CD4-positive, alpha-beta T cell treated with Interferon gamma for 1 hour (primary cell): ENCODE data around the gene NIFK.
"Not testable (repeated sequence)": the region's sequence is repeated elsewhere in the genome, so short reads cannot be mapped to it uniquely, and the experiment has no call there.

Experiments used
- DNase-seq: peaks from one replicate; pipeline ENCODE4 v3.0.0-alpha.2; 2020

The NIFK gene

DNA sequence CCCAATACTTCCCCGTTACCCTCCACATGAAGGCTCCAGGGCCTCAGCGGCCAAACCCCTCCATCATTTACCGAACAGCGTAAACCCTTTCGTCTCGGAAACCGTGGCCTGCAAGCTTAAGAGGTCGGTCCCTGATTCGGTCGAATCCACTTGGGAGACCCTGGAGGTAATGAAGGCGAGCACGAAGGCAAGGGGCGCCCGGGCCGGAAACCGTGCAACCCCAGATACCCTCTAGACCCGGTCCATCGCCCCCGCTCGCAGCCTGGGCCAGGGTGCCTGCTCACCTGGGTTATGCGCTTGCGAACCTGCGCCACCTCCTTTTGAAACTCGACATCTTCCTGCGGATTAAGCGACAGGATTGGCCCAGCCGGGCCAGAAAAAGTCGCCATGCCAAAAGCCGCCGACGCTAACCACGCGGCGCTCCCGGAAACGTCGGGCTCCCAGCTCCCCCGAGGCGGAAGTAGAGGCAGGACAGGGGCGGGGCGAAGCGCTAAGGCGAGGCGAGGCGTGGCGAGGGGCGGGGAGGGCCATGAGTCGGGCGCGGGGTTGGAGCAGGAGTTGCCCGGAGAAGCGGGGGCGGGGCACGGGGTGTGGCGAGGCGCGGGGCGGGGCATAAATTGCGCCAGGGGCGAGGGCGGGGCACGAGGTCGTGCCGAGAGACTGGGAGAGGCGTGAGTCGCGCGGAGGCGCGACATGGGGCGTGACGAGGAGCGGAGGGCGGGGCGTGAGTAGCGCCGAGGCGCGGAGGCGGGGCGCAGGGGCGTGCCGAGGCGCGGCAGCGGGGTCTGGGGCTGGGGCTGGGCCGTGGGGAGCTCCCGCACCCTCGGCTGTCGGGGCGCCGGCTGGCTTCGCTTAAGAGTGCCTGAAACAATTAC lies at the start of gene NIFK:
TSS of gene NIFK (minus strand) at position 414 of the 875 bp plus-strand sequence. CDS start at position 389, 25 bp downstream.
- DNase-seq: peak; percentile 99

DNA sequence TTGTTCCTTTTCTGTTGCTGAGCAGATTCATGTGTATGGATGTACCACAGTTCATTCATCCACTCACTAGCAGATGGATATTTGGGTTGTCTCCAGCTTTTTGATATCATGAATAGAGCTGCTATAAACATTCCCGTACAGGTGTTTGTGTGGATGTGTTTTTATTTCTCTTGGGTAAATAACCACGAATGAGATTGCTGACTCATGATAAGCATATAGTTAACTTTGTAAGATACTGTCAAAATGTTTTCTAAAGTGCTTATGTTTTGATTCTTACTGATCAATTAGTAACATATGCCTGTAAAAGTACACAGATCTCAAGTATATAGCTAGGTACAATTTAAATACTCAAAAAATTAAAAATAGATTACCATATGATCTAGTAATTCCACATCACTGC lies 46.5 kb upstream of the NIFK start:
- DNase-seq: no peak

DNA sequence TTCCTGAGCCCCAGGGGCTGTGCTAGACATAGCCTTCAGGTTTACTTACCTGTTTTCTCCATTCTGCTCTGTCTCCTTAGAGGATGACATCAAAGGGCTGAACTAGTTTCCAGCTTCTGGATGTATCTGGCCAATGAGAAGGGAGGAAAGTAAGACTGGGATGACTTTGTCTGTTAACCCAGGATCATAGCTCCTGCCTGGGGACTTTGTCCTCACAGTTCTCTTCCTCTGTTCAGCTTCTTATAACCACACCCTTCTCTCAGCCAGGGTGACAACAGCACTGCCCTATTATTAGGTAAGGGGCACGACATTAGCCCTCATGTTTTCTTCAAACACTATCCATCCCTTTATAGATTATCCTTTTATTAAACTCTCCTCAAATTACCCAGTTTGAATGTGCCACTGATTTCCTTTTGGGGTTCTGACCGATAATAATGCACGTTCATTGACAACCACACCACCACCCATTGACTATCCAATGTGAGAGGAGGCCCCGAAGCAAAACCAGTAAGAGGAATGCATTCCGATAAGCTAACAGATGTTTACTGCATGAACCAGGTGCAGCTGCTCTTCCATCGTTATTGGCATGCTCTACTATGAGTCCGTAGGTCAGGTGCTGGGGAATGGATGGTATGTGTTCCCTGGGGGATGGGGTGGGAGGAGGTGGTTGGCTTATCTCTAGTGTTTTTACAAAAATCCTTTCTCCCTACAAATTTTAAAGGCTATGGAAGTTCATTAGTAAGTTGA lies 42.2 kb upstream of the NIFK start:
- DNase-seq: no peak

DNA sequence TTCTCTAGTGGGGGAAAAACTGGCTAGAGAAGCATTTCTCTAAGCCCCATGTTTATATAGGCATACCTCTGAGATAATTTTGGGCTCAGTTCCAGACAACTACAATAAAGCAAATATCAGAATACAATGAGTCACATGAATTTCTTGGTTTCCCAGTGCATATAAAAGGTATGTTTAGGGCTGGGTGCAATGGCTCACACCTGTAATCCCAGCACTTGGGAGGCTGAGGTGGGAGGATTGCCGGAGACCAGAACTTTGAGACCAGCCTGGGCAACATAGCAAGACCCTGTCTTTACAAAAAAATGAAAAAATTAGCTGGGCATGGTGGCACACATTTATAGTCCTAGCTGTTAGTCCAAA lies 41.0 kb upstream of the NIFK start:
- DNase-seq: no peak

DNA sequence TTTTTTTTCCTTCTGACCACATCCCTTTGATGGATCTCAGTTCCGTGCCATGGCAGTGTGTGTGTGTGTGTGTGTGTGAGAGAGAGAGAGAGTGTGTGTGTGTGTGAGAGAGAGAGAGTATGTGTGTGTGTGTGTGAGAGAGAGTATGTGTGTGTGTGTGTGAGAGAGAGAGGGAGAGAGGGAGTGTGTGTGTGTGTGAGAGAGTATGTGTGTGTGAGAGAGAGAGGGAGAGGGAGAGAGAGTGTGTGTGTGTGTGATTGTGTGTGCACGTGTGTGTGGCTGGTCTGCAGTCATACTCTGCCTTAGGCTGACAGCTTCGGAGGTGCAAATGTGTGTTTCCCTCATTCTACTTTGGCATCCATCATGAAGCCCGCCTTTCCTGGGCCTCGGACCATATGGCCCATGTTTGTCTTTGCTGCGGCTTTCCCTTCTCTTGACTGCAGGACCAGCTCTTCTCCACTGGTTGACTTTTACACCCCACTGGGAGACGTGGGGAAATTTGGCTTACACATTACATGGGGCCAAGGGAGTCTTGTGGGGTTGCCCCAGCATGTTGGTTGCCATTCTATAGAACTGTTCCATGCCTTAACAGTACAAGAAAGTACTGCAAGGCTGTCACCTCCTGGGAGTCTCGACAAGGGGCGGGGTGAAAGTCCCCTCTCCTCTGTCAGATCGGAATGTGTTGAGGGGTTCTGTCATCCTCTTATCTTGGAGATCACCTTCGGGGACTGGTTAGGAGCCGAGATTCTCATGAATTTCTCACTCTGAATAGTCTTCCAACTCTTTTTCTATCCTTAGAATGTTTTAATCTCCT lies 40.4 kb upstream of the NIFK start:
- no peak for DNase-seq

DNA sequence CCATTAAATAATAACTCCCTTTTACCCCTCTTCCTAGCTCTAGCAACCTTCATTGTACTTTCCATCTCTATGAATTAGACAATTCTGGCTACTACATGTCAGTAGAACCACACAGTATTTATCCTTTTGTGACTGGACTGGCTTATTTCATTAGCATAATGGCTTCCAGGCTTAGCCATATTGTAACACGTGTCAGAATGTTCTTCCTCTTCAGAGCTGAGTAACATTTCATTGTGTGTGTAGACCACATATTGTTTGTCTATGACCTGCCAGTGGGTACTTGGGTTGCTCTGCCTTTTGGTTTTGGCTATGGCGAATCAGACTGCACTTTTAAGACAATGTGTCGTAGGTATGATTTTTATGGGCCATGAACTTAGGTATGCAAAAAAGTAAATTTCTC lies 39.7 kb upstream of the NIFK start:
- no peak for DNase-seq

DNA sequence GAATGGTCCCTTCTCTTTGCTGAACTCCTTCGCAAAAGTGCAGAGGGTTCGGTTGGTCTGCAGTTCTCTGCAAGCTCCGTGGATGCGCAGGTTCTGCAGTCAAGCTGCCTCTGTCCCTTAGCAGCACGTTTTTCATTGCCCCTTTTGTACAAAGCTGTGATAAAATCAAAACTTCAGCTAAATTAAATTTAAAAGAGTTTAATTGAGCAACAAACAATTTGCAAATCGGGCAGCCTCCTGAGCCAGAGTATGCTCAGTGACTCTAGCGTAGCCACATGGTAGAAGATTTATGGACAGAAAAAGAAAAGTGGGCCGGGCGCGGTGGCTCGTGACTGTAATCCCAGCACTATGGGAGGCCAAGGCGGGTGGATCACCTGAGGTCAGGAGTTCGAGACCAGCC lies 37.6 kb upstream of the NIFK start:
- no peak for DNase-seq

DNA sequence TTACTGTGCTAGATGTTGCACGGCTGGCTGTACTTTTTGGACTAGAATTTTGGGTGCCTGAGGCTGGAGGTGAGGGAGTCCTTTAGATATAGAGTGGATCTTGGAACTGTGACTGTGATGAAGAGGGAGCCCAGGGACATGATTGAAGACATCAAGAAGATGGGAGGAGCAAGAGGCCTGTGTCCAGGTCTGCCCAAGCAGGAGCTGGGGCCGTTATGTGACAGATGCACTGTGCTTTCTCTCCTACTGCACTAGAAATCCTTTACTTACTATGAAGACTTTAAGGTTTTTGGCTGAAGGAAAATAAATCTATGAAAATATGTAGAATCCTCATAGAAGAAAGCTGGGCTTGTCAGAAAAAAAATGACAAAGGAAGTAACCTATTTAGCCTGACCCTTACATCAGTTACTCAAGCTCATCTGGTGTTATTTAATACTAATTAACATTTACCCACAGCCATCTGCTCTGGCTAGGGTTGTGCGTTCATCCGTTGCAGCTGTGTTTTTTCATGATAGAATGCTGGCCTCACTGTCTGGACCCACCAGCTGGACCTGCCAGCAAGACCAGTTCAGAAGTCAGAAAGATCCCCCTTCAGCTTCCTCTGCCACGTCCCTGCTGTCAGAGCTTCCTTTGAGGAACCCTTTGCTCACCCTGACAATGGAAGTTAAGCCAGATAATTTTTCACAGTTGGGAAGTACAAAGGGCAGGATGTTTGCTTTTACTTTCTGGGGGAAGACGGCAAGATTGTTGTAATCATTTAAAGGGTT lies 35.5 kb upstream of the NIFK start:
- no peak for DNase-seq

DNA sequence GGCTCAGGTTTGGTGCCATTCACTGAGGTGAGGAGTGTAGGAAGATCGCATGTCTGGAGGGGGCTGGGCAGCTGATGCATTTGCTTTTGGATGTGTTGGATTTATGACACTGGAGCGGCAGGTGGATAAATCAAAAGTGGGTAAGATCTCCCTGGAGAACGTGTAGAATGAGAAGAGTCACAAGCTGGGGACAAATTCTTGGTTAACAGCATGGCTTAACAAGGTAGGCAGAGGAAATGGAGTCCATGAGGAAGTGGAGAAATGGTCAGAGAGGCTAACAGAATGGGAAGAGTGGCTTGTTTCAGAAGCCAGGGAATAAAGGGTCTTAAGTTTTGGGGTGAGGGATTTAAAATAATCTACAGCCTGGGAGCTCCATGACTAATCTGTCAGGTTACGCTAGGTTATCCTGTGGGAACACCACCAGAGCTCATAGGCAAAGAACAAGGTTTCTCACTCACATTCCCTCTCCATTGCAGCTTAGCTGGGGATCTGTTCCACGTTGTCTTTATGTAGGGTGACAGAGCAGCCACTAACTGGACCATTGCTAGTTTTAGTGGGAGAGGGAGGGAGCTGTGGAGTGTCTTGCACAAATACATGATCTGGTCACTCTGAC lies 31.6 kb upstream of the NIFK start:
- no peak for DNase-seq

DNA sequence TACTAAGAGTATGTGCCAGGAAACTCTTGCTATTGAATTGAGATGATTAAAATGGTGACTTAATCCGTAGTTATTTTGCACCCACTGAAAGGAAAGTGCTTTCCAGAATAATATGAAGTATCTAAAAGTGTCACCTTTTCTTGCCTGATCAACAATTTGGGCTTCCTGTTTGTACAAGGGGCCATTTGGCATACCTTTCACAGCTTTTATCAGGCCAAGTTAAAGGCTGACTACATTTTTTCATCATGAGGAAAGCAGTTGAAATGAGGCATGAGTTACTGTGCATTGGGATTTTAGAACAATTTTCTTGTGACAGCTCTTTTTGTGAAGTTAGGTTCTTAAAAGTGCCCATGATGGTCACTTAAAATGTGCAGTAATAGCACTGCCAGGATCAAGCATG lies 29.9 kb upstream of the NIFK start:
- no peak for DNase-seq

DNA sequence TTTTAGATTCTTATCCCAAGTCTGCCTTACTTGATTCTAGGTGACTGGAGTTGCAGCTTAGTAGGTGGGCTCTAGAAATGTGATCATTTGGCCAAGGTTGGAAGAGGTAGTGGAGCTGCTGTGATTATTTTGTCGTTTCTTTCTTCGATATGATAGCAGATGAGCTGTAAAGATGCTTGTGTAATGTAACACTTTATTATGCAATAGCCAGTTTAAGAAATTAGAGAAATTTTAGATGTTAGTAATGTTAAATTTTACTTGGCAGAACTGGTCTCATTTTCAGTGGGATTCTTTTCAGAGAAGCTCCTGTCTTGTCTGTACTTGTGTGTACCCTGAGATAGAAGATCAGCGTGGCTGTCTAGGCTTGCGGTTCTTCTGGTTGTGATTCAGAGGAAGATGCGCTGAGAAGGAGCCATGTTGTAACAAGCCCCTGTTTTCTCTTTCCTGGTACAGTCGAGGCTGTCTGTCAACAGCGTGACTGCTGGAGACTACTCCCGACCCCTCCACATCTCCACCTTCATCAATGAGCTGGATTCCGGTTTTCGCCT lies 28.1 kb upstream of the NIFK start:
- no peak for DNase-seq

DNA sequence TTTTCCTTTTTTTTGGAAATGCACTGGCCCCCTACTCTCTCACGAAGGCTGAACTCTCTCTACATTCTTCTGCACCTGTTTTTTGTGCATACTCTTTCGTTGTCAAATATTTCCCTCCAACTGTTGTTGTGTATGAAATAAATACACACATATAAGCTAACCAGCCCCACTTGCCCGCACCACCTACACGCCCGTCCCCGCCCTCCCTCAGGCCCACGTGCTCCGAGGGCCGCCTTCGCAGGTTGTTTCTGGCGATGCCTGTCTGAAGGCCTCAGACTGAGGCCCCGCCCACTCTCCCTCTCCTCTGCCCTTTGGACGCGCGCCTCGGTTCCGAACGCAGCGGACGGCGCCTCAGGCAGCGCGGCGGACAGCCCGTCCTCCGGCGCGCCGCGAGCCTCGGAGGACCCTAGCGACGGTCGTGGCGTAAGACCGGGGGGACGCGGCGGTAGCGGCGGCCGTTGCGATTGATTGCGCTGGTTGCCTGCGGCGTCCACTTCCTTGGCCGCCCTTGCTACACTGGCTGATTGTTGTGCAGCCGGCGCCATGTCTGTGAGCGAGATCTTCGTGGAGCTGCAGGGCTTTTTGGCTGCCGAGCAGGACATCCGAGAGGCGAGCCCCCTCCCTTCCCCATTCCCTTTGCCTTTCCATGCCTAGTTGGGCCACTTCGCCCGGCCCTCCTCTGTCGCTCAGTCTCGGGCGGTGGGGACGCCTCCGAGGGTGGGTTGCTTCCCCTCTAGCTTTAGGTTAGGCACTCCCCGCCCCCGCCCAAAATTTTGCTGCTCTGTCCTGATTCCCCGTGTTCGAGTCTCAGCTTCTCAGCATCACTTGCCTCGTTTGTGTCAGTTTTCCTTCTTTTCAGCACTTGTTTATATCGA lies 18.8 kb upstream of the NIFK start, which contains the start of gene TSN:
TSS of gene TSN (plus strand) at position 415 of the 875 bp plus-strand sequence. CDS start at position 544, 129 bp downstream.
- peak; percentile 97 for DNase-seq

DNA sequence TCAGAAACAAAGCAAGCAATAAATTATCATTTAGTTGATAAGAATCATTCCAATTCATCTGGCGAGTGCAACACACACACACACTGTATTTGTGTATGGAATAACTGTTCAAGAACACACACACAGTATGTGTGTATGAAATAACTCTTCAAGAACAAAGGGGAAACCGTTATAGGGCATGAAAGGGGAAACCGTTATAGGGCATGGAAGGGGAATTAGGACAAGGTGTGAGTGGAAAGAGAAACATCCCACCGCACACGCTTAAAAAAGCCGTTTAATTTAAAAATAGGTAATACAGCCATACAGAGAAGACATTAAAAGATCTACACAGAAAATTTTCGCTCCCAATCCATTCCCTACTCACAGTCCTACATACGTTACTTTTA lies 18.2 kb upstream of the NIFK start:
- DNase-seq: no peak

DNA sequence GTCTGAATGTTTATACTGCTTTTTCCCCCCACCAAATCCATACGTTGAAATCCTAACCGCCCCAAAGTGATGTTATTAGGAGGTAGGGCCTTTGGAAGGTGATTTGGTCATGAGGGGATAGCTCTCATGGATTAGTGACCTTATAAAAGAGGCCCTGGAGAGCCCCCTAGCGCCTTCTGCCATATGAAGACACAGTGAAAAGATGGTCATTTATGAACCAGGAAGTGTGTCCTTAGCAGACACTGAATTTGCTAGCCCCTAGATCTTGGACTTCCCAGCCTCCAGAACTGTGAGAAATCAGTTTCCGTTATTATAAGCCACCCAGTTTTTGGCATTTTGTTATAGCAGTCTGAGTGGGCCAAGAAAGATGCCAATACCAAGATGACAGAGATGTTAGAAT lies 11.5 kb upstream of the NIFK start:
- no peak for DNase-seq

DNA sequence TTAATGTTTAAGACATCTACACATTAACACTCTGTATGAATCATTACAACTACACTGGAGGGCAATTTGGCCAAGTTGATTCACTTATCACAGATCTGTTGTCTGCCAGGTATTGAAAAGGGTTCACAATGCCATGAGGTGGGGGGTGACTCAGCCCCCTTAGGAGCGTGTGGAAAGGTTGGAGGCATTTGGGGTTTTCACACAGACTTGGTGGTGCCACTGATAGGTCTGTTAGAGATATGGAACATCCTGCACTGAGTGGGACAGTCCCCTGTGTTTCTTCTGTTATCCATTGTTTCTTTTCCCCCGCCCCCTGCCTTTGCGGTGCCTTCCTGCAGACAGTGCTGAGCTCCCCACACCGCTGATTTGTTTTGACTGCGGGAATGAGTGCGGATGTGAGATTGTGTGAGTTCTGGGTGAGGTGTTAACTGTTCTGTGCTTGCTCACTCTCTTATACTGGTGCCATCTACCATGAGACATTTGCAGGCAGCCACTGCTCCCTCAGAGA lies 9.4 kb upstream of the NIFK start:
- DNase-seq: no peak

DNA sequence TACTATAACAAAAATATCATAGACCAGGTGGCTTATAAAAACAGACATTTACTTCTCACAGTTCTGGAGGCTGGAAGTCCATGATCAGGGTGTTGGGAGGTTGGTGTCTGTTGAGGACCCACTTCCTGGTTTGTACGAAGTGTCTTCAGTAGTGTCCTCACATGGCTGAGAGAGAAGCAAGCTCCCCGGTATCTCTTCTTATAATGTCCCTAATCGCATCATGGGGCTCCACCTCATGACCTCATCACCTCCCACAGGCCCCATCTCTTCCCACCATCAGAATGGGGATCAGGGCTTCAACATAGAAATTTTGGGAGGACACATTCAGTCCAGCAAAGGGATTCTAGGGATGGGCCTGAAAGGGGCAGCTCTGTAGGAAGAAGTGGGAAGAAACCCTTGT lies 4.8 kb upstream of the NIFK start:
- no peak for DNase-seq

DNA sequence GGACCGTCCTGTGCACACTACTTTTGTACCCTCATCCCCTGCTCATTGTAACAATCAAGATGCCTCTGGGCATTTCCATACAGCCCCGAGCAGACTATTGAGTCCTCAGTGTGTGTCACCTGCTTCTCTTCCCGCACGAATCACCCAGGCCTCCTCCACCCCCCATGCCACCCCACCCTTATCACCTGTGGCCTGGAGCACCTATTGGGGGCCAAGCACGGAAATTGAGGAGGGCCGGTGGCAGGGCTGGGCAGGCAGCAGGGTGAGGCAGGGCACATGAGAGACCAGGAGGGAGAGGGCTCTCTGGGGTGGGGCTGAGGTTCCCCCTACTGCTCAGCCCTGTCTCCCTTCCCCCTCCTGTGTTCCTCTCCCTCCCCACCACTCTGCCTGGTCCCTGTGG lies 4.3 kb upstream of the NIFK start:
- DNase-seq: no peak

DNA sequence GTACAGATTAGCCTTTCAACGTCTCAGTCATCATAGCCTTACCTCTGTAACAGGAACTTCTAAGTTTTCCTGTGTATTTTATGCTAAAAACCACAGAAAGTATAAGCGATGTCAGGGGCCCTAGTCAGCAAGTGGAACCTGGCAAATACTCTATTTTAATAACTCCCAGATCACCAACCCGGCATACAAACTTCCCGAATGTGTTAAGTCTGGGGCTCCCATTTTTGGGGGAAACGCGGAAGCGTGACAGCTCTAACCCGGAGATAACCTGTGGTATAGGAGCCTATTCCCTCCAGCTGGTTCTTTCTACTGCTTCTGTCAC lies 574 bp downstream of the NIFK start:
- DNase-seq: no peak

DNA sequence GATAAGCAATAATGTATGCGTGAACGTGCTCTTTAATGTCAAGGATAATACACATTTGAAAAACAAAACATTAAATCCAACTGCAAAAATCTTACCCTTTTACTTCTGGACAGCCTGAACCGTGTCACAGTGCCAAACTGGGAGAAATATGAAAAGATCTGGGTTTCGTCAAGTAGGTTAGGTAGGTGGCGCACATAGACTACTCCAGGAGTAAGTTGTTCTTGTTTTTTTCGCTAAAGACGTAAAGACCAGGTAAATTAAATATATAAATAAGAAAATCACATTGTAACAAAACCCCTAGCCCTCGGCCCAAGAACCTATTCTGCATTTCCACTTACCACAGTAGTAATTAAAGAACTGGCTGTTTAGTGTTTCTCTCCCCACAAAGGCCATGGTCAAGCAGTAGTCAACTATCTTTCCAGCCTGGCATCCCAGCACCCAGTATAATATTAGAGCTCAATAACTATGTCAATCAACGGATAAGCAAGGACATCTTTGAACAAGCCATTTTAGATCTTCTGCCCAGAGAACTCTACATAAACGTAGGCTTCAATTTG lies 1.1 kb downstream of the NIFK start:
- DNase-seq: no peak

DNA sequence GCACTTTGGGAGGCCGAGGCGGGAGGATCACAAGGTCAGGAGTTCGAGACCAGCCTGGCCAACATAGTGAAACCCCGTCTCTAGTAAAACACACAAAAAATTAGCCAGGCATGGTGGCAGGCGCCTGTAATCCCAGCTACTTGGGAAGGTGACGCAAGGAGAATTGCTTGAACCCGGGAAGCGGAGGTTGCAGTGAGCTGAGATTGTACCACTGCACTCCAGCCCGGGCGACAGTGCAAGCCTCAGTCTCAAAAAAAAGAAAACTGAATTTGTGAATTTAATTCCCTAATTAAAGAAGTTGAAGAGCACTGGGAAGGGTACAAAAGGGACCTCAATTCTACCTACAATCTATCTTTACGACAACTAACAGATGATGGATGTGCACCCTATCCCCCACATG lies 2.1 kb downstream of the NIFK start:
- not testable (repeated sequence) for DNase-seq
